Left kidney (tissue), 2 donors: Measurements from ENCODE around the gene SPNS2. TPM values are rescaled to one million over a fixed set of nuclear protein-coding genes. Genes with fewer than 3 reads are reported as not detected.

Source experiments
- DNase-seq: peaks from one replicate; pipeline ENCODE4 v3.0.0-alpha.2; 2013
- polyA plus RNA-seq: library from polyadenylated mRNA; unstranded; fragments of 120-200 nt; gene quantifications from one replicate; pipeline ENCODE4 v1.2.1, GENCODE V29; 2013; ENCODE audit not compliant: insufficient read length

SPNS2 gene
- polyA plus RNA-seq, 1 donor, result 32.3 TPM

- DNase-seq, result no peak
Observed at GRCh38 chr17:4502466-4503154, 3.9 kb downstream of the SPNS2 start.

DNA sequence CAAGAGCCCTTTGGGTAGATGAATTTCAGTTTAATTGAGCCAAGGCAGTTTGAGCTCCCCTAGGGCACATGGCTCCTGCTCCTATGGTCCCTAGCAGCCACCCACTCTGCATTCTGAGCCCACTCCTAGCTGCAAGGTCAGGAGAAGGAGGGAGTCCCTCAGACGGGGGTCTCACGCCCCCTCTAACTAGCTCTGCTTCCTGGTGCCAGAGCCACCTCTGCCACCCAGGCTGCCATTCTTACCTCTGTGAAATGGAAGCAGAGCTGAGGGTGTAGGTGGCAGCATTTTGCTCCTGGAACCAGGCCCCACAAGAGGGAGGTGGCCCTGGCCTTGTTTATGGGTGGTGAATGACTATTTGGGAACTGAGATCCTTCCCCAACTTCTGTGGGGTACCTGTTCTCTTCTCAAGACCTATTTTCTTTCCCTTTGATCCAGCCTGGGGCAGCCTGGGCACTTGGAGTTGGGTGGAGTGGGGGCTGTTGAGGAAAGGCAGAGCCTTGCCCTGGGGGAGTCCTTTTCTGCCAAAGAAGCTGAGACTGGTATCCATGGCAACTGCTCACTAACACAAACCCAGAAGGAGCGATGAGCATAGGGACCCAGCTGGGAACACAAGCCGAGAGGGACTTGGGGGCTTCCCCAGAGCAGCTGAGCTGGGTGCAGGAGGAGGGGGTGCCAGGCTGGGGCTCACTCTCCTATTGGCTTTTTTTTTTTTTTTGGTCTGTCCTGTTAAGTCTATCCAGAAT, 4.8 kb downstream of the SPNS2 start:
- DNase-seq, result no peak

GRCh38 chr17:4504188-4504587, 5.5 kb downstream of the SPNS2 start:
- no peak for DNase-seq

- DNase-seq, result no peak
Observed at GRCh38 chr17:4505187-4505586, 6.5 kb downstream of the SPNS2 start.

- DNase-seq, result no peak
Observed at GRCh38 chr17:4506175-4506813, 7.6 kb downstream of the SPNS2 start.

DNA sequence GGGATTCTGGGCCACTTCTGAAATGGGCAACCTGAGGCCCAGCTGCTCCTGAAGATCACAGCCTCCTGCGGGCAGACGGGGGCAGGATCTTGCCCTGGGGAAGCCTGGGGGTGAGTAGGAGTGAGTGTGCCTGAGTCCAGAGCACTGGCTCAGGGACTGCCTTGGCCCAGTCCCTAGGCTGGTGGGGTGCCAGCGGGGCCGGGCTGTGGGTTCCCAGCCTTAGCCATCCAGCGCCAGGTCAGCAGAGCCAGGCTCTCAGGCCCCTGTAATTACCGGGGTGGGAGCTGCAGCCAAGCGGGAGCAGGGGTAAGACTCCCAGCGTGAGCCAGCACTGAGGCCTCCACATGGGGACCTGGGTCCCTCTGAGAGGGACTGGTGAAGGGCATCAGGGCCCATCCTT, 8.2 kb downstream of the SPNS2 start:
- DNase-seq, result no peak

- DNase-seq, result no peak
Observed at GRCh38 chr17:4507361-4508111, 8.9 kb downstream of the SPNS2 start.

- no peak for DNase-seq
Observed at GRCh38 chr17:4508207-4508606, 9.5 kb downstream of the SPNS2 start.

- no peak for DNase-seq
Observed at GRCh38 chr17:4509401-4509800, 10.7 kb downstream of the SPNS2 start.

GRCh38 chr17:4509923-4510617, 11.4 kb downstream of the SPNS2 start:
- DNase-seq, result no peak

DNA sequence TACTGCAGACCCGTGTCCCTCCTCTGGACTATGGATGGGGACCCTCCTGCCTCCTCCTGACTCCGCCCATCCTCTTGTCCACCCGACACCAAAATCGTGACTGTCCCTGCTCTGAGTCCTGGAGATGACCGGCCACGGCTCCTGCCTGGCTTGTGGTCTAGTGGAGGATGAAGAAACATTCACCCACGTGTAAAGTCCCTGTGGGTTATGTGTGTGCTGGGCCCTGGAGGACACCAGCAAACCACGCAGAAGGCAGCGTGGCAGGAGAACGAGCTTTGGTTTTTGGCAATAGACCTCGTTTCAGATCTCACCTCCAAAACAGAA, 11.9 kb downstream of the SPNS2 start:
- no peak for DNase-seq

- no peak for DNase-seq
Observed at GRCh38 chr17:4511199-4511932, 12.7 kb downstream of the SPNS2 start.

DNA sequence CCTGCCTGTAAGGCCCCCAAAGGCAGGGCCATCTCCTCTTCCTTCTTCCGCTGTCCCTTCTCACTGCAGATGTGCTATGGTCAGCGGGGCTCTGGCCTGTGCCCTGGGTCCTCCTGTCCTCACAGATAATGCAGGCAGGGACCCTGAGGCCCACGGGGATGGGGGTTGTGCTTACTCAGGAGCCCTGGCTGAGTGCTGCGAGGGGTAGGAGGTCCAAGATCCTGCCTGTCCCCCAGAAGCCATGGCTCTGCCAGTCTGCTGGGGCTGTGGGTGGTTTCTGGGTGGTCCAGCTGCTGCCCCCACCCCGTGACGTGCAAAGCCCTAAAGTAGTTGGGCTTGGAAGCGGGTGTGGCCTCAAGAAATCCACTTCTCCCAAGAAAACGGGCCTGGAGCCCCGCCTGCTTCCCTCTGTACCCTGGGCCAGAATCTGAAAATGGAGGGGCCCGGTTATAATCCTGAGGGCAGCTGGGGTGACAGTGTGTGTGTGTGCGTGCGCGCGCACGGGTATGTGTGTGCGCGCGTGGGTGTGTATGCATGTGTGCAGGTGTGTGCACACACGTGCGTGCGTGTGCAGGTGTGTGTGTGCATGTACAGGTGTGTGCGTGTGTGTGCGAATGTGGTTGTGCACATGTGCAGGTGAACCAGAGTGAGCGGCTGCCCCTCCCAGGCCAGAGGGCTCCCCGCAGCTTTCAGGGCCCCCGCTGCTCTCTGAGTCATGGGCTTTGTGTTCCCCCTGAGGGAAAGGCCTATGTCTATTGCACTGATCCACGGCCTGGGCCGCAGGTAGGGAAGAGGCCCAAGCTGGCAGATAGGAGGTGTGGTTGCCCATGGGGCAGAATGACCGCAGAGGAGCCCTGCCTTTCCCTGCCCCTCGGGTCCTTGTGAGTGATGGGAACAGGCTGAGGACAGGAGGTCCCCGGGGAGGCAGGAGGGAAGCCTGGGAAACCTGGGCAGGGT, 13.8 kb downstream of the SPNS2 start:
- no peak for DNase-seq

DNA sequence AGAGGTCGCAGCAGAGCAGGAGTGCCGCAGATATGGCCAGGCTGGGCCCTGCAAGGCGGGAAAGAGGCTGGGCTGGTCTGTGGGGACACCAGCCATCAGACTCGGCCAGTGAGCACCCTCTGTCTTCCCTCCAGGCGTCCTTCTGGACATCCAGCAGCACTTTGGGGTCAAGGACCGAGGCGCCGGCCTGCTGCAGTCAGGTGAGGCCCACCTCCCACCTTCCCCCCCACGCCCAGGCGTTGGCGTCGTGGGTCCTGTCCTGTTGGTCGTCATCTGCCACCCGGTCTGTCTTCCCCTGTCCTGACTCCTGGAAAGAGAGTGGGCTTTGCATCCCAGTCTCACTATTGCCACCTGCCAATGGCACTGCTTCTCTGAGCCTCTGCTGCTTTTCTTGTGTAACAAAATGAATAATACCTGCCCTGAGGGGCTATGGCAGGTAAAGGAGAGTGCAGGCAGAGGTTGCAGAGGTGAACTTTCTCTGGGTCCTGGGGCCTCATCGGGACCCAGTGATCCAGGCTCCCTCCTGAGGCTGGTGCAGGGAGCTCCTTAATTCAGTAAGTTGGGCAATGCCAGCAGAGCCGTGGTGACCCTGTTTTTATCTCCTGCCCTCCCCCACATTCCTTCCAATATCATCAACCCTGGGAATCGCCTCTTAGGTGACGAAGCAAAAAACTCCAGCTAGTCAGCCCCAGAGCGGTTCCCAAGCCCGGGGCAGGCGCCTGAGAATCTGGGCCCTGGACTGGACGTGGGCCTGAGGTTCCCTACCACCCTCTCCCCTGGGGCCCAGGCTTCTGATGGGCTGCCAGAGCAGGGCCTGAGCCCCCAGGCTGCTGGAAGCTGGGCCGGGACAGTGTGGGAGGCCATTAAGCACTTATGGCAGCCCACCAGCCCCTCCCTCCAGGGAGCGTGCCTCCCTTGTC, 14.7 kb downstream of the SPNS2 start:
- DNase-seq, result no peak

DNA sequence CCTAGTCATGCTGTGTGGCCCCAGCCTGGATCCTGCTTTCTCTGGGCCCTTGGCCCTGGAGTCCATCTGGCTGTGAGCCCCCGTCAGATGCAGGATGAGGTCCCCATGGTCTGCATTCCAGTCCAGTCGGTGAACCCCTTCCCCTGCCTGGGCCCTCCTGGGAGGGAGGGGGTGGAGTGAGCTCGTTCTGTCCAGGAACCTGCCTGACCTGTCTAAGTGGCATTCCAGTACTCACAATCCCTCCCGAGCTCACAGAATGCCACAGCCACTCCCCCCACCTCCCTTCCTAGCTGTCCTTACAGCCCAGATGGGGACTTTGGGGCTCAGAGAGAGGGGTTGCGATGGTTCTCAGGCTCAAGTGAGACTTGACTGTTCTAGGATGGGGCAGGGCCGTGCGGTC, 15.5 kb downstream of the SPNS2 start:
- no peak for DNase-seq

- DNase-seq, result no peak
Observed at GRCh38 chr17:4514779-4515178, 16.1 kb downstream of the SPNS2 start.

DNA sequence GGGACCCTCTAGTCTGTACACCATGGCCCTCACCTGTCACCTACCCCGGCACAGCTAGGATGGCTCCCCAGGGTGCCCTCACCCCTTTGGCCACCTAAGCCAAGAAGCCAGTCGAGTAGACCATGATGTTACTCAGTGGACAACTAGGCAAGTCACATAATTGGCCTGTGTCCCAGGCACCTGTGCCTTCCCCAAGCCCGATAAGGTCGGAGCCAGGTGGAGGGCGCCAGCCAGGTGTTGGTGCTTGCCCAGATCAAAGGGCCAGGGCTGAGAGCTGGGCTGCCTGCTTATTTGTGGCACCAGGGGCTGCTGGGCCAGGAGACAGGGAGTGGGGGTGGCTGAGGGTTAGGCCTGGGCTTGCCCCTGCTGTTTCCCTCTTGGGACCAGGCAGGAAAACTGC, 16.8 kb downstream of the SPNS2 start:
- DNase-seq, result no peak

- no peak for DNase-seq
Observed at GRCh38 chr17:4516735-4517134, 18.1 kb downstream of the SPNS2 start.

DNA sequence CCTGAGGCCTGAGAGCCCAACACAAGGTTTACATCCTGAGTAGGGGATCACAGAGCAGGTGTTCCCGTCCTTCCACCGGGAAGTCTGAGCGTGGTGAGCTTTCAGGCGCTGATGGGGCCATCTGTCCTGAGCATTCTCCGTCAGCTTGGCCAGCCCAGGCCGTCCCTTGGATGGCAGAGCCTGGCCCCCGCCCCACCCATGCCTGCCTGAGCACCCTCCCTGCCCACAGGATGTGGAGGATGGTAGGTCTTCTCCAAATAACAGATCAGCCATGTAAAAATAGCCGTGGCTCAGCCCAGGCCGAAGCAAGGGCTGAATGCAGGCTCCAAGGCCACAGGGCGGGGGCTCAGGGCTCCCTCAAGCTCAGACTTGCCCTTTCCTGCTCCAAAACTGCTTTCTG, 20.2 kb downstream of the SPNS2 start:
- no peak for DNase-seq
